Mucosa of descending colon (tissue), 3 donors: ENCODE data around the gene BTD. TPM values are rescaled to one million over a fixed set of nuclear protein-coding genes. Genes with fewer than 3 reads are reported as not detected.

Experiments
- ATAC-seq: fragments of 200-7000 bp; cut with Tn5 transposase; one replicate; pipeline ENCODE4 v1.9.1; 2020; ENCODE audit warnings: mild to moderate bottlenecking, moderate library complexity
- DNase-seq, 3 donors: peaks; one replicate each; pipeline ENCODE4 v3.0.0-alpha.2; 2020
- H3K36me3 ChIP-seq: fragments of 200-600 bp; one replicate; pipeline ENCODE4 v1.8.0; 2021; ENCODE audit warnings: low read depth, mild to moderate bottlenecking
- H3K4me1 ChIP-seq: fragments of 200-600 bp; one replicate; pipeline ENCODE4 v1.8.0; 2021; ENCODE audit warnings: low read depth, mild to moderate bottlenecking
- H3K4me3 ChIP-seq: fragments of 200-600 bp; one replicate; pipeline ENCODE4 v1.8.0; 2021; ENCODE audit warnings: mild to moderate bottlenecking
- H3K9me3 ChIP-seq: fragments of 200-600 bp; one replicate; pipeline ENCODE4 v1.8.0; 2021; ENCODE audit warnings: mild to moderate bottlenecking
- CTCF ChIP-seq: fragments of 200-600 bp; IDR thresholded peaks from one replicate; pipeline ENCODE4 v1.8.0; 2022; ENCODE audit warnings: antibody characterized with exemption, mild to moderate bottlenecking
- intact Hi-C, 2 donors: fragments of 100-400 bp; cut with DNase I in 1 of 2; cut with micrococcal nuclease in 1 of 2; formaldehyde crosslinking; loops; one replicate each; pipeline versions ENCODE4 v1.11.0 to v1.11.1; 2022; cut with DNase I, micrococcal nuclease
- total RNA-seq, 3 donors: library from RNA; stranded (reverse); fragmentation: NEBNext Ultra II Directional in 2 of 3; extraction: Animal tissue kit (Norgen Biotek cat#: 25700) in 2 of 3; gene quantifications; one replicate each; pipeline versions ENCODE4 v1.2.1 to v1.2.4, GENCODE V29; 2021 to 2023
- donor health status: DM: no; HTN: no; CAD: no; lungs with moderate emphysema.
- donor health status: DM: no; HTN: no; CAD: no.
- donor health status: DM: no; HTN: yes; CAD: no.

The BTD gene
- total RNA-seq, 3 donors from 2014 or later = 22.6 to 32.5 (median 26.6) TPM

- intact Hi-C loops = no loop called here
- DNase-seq = no peak
- no peaks in the 10 kb centered on the region for H3K4me1 ChIP-seq
- no peaks in the 10 kb centered on the region for H3K9me3 ChIP-seq
- H3K4me3 ChIP-seq = no peak overlapping the region
- no peaks in the 10 kb centered on the region for H3K36me3 ChIP-seq
- no peak for ATAC-seq
- no peak for TF ChIP-seq CTCF
These were observed 23.2 kb upstream of the BTD start for GRCh38 chr3:15578289-15578867.

GRCh38 chr3:15579051-15579450 lies 22.5 kb upstream of the BTD start:
- no peak for TF ChIP-seq CTCF
- Histone ChIP-seq H3K4me3 (no peak overlapping the region), H3K9me3 (no peaks in the 10 kb centered on the region), H3K36me3 (no peaks in the 10 kb centered on the region), H3K4me1 (no peaks in the 10 kb centered on the region)
- intact Hi-C loops = no loop called here
- DNase-seq = no peak
- ATAC-seq = no peak

GRCh38 chr3:15581471-15582394 lies 19.8 kb upstream of the BTD start:
- TF ChIP-seq CTCF = no peak
- no peak for ATAC-seq
- peaks cover 4% of the 10 kb centered on the region for H3K36me3 ChIP-seq

GRCh38 chr3:15585111-15585845 lies 16.3 kb upstream of the BTD start:
- no peak overlapping the region for H3K4me3 ChIP-seq
- intact Hi-C loops = no loop called here
- ATAC-seq (no peak), DNase-seq (no peak)
- H3K36me3 ChIP-seq = peaks cover 4% of the 10 kb centered on the region
- H3K4me1 ChIP-seq = no peaks in the 10 kb centered on the region
- no peak for TF ChIP-seq CTCF
- no peaks in the 10 kb centered on the region for H3K9me3 ChIP-seq

More at GRCh38 chr3:15581471-15582394, 19.8 kb upstream of the BTD start:
- DNase-seq = no peak
- Histone ChIP-seq H3K9me3 (no peaks in the 10 kb centered on the region), H3K4me3 (no peak overlapping the region), H3K4me1 (no peaks in the 10 kb centered on the region)
- intact Hi-C loops = no loop called here

- DNase-seq = no peak
- ATAC-seq = no peak
- TF ChIP-seq CTCF = no peak
- intact Hi-C loops = no loop called here
- Histone ChIP-seq H3K9me3 (no peaks in the 10 kb centered on the region), H3K4me1 (no peaks in the 10 kb centered on the region), H3K4me3 (no peak overlapping the region), H3K36me3 (peaks cover 3% of the 10 kb centered on the region)
These were observed 10.3 kb upstream of the BTD start for GRCh38 chr3:15591242-15591641.
